ENCODE data around the gene BCL2L2.

- TF ChIP-seq CTCF (optimal IDR thresholded peaks at IDR 0.05 in 1 of 3, IDR thresholded peaks at IDR 0.05 in 1 of 3, conservative IDR thresholded peaks at IDR 0.05 in 1 of 3; ENCODE audit: extremely low read depth in 1 of 3, insufficient read depth in 2 of 3, low read length in 3 of 3), result no peak
- TF ChIP-seq EZH2 (IDR thresholded peaks at IDR 0.05; ENCODE audit: low read length), result no peak
These were observed 505 bp downstream of the BCL2L2 start for GRCh38 chr14:23307146-23307530.

All from keratinocyte (primary cell).